Measurements from ENCODE around the gene LSM6. TPM values are rescaled to one million over a fixed set of nuclear protein-coding genes. Genes with fewer than 3 reads are reported as not detected.

The LSM6 gene
- polyA plus RNA-seq, 3 donors, result 41.1 to 89.7 (median 66.2) TPM

- no peak overlapping the region for H3K4me3 Mint-ChIP-seq
- H3K27ac Mint-ChIP-seq, result no peak overlapping the region
- peaks cover 61 to 66% of the 10 kb centered on the region in 2 donors for H3K36me3 Mint-ChIP-seq
- no peaks in the 10 kb centered on the region for H3K27me3 Mint-ChIP-seq (ENCODE audit: low read depth in 3 of 3)
- intact Hi-C loops (cut with micrococcal nuclease), result no loop called here
- Histone ChIP-seq H3K27ac (ENCODE audit: low read depth in 1 of 2, low read length in 2 of 2) (no peak overlapping the region), H4K20me1 (ENCODE audit: insufficient read depth, low read length) (peaks cover 48% of the 10 kb centered on the region), H3K9me3 (replicated peaks in 1 of 2; ENCODE audit: control insufficient read depth in 1 of 2, insufficient read depth in 1 of 2, low read length in 2 of 2) (no peaks in the 10 kb centered on the region), H3K9ac (ENCODE audit: insufficient read depth, low read length, poor library complexity, severe bottlenecking) (no peak overlapping the region), H3K79me2 (ENCODE audit: insufficient read depth, low read length) (peaks cover 55% of the 10 kb centered on the region), H3K27me3 (ENCODE audit: control insufficient read depth in 2 of 2, insufficient read depth in 2 of 2, low read length in 2 of 2) (no peaks in the 10 kb centered on the region), H3K4me2 (replicated peaks; ENCODE audit: extremely low read depth, low read length, poor library complexity, severe bottlenecking) (no peak overlapping the region), H3K36me3 (replicated peaks in 1 of 2; ENCODE audit: control insufficient read depth in 1 of 2, insufficient read depth in 2 of 2, low read length in 2 of 2) (peaks cover 54 to 80% of the 10 kb centered on the region in 2 donors), H3K4me3 (replicated peaks in 1 of 3; ENCODE audit: low read depth in 2 of 3, low read length in 3 of 3) (no peak overlapping the region), H2AFZ (ENCODE audit: insufficient read depth, low read depth, low read length, poor library complexity, severe bottlenecking) (no peak overlapping the region), H3K4me1 (ENCODE audit: control insufficient read depth in 1 of 2, insufficient read depth in 2 of 2, low read length in 2 of 2) (peaks cover under 1 to 13% of the 10 kb centered on the region in 2 donors)
- H3K4me1 Mint-ChIP-seq, result peaks cover 24% of the 10 kb centered on the region
- DNase-seq, result no peak
- no peaks in the 10 kb centered on the region for H3K9me3 Mint-ChIP-seq
- WGBS (ENCODE audit: insufficient coverage), result no CpG with 5 or more reads among the region's 2 CpGs
- TF ChIP-seq CTCF (IDR thresholded peaks at IDR 0.05), result no peak
These were observed 7.7 kb downstream of the LSM6 start for GRCh38 chr4:146183209-146183608.

- no peak overlapping the region for H3K4me3 ChIP-seq (replicated peaks in 1 of 3; ENCODE audit: low read depth in 2 of 3, low read length in 3 of 3)
- no peaks in the 10 kb centered on the region for H3K4me1 ChIP-seq (ENCODE audit: control insufficient read depth in 1 of 2, insufficient read depth in 2 of 2, low read length in 2 of 2)
- no peaks in the 10 kb centered on the region for H3K9me3 ChIP-seq (replicated peaks in 1 of 2; ENCODE audit: control insufficient read depth in 1 of 2, insufficient read depth in 1 of 2, low read length in 2 of 2)
- Mint-ChIP-seq H3K9me3 (no peaks in the 10 kb centered on the region), H3K4me1 (no peaks in the 10 kb centered on the region), H3K36me3 (peaks cover 76 to 85% of the 10 kb centered on the region in 2 donors), H3K27me3 (ENCODE audit: low read depth in 3 of 3) (no peaks in the 10 kb centered on the region), H3K27ac (peak overlapping the region in 2 of 7 donors; percentile 32 to 63), H3K4me3 (no peak overlapping the region)
- no CpG with 5 or more reads among the region's 4 CpGs for WGBS (ENCODE audit: insufficient coverage)
- peaks cover 27% of the 10 kb centered on the region for H3K79me2 ChIP-seq (ENCODE audit: insufficient read depth, low read length)
- peaks cover 81 to 94% of the 10 kb centered on the region in 2 donors for H3K36me3 ChIP-seq (replicated peaks in 1 of 2; ENCODE audit: control insufficient read depth in 1 of 2, insufficient read depth in 2 of 2, low read length in 2 of 2)
- DNase-seq, result no peak
- H3K27me3 ChIP-seq (ENCODE audit: control insufficient read depth in 2 of 2, insufficient read depth in 2 of 2, low read length in 2 of 2), result no peaks in the 10 kb centered on the region
- intact Hi-C loops (cut with micrococcal nuclease), result no loop called here
- TF ChIP-seq CTCF (IDR thresholded peaks at IDR 0.05), result no peak
- H3K9ac ChIP-seq (ENCODE audit: insufficient read depth, low read length, poor library complexity, severe bottlenecking), result no peak overlapping the region
- H3K4me2 ChIP-seq (replicated peaks; ENCODE audit: extremely low read depth, low read length, poor library complexity, severe bottlenecking), result no peak overlapping the region
- no peak overlapping the region for H3K27ac ChIP-seq (ENCODE audit: low read depth in 1 of 2, low read length in 2 of 2)
- peaks cover 20% of the 10 kb centered on the region for H4K20me1 ChIP-seq (ENCODE audit: insufficient read depth, low read length)
- no peak overlapping the region for H2AFZ ChIP-seq (ENCODE audit: insufficient read depth, low read depth, low read length, poor library complexity, severe bottlenecking)
These were observed 10.5 kb downstream of the LSM6 start for GRCh38 chr4:146186041-146186440.

All from CD14-positive monocyte (primary cell).